Keratinocyte (primary cell): Measurements from ENCODE around the gene SNCAIP. TPM values are rescaled to one million over a fixed set of nuclear protein-coding genes. Genes with fewer than 3 reads are reported as not detected.

Source experiments
- DNase-seq: peaks from one replicate; pipeline ENCODE4 v3.0.0-alpha.2; 2011; ENCODE audit warnings: low read depth, missing footprints, low spot score
- FAIRE-seq: peaks from 2 replicates; lab custom pipeline; 2011; peaks lifted over from hg19 to GRCh38; lab: Jason Lieb, UNC
- H2AFZ ChIP-seq: 2 replicates; pipeline ENCODE4 v1.6.0; 2012; ENCODE audit warnings: low read length, control low read depth, inconsistent platforms; ENCODE audit not compliant: control insufficient read depth
- H3K27ac ChIP-seq: 2 replicates; pipeline ENCODE4 v1.5.1; 2011; ENCODE audit warnings: low read length; ENCODE audit not compliant: control insufficient read depth, insufficient read depth
- H3K27me3 ChIP-seq: 3 replicates; pipeline ENCODE4 v1.6.0; 2011; ENCODE audit warnings: low read length; ENCODE audit not compliant: control insufficient read depth, insufficient read depth; ENCODE audit errors: extremely low read depth
- H3K36me3 ChIP-seq, 2 experiments: 2 replicates in 1 of 2; 3 replicates in 1 of 2; pipeline ENCODE4 v1.5.1; 2011; ENCODE audit warnings: low read length in 2 of 2, mild to moderate bottlenecking in 1 of 2; ENCODE audit not compliant: control insufficient read depth in 2 of 2, insufficient read depth in 2 of 2; ENCODE audit errors: extremely low read depth in 1 of 2
- H3K4me1 ChIP-seq: 3 replicates; pipeline ENCODE4 v1.5.1; 2011; ENCODE audit warnings: low read length; ENCODE audit not compliant: control insufficient read depth, insufficient read depth; ENCODE audit errors: extremely low read depth
- H3K4me2 ChIP-seq: 3 replicates; pipeline ENCODE4 v1.6.0; 2011; ENCODE audit warnings: low read depth, low read length; ENCODE audit not compliant: control insufficient read depth, insufficient read depth; ENCODE audit errors: extremely low read depth
- H3K4me3 ChIP-seq, 3 experiments: fragments of 200-600 bp in 1 of 3; sonication (generic) in 1 of 3; 2 replicates in 2 of 3; 3 replicates in 1 of 3; pipeline ENCODE4 v1.5.1; 2011 to 2016; ENCODE audit warnings: low read length in 3 of 3, mild to moderate bottlenecking in 3 of 3, control low read depth in 2 of 3, inconsistent platforms in 1 of 3, low read depth in 1 of 3, mixed read lengths in 1 of 3, mixed run types in 1 of 3, moderate library complexity in 1 of 3; ENCODE audit not compliant: control insufficient read depth in 2 of 3, insufficient read depth in 2 of 3; ENCODE audit errors: extremely low read depth in 1 of 3
- H3K79me2 ChIP-seq: 2 replicates; pipeline ENCODE4 v1.6.0; 2012; ENCODE audit warnings: low read length; ENCODE audit not compliant: control insufficient read depth, insufficient read depth
- H3K9ac ChIP-seq: 3 replicates; pipeline ENCODE4 v1.6.0; 2011; ENCODE audit warnings: low read length; ENCODE audit not compliant: control insufficient read depth, insufficient read depth; ENCODE audit errors: extremely low read depth
- H3K9me1 ChIP-seq: 3 replicates; pipeline ENCODE4 v1.6.0; 2011; ENCODE audit warnings: low read length; ENCODE audit not compliant: control insufficient read depth, insufficient read depth; ENCODE audit errors: extremely low read depth
- H3K9me3 ChIP-seq: 2 replicates; pipeline ENCODE4 v1.5.1; 2012; ENCODE audit warnings: low read depth, low read length; ENCODE audit not compliant: control insufficient read depth
- H4K20me1 ChIP-seq: 3 replicates; pipeline ENCODE4 v1.6.0; 2011; ENCODE audit warnings: low read length; ENCODE audit not compliant: control insufficient read depth, insufficient read depth; ENCODE audit errors: extremely low read depth
- CTCF ChIP-seq, 3 experiments: IDR thresholded peaks in 1 of 3; conservative IDR thresholded peaks in 1 of 3; optimal IDR thresholded peaks in 1 of 3; 2 replicates in 2 of 3; 3 replicates in 1 of 3; pipeline versions ENCODE3 to v1.5.1; 2011; ENCODE audit warnings: low read length in 3 of 3, mild to moderate bottlenecking in 3 of 3, moderate library complexity in 2 of 3, control low read depth in 1 of 3, inconsistent platforms in 1 of 3; ENCODE audit not compliant: insufficient read depth in 2 of 3; ENCODE audit errors: extremely low read depth in 1 of 3
- EZH2 ChIP-seq: IDR thresholded peaks from one replicate; pipeline ENCODE4 v1.6.1; 2012; ENCODE audit warnings: inconsistent platforms, mild to moderate bottlenecking, low read length, moderate library complexity
- dilution Hi-C: fragments of 300-500 bp; cut with MboI; formaldehyde crosslinking; loops from one replicate; pipeline ENCODE4 v1.7.0; 2020; ENCODE audit warnings: low sequenced_read_pairs; ENCODE audit not compliant: extremely low pct_ligation_motif_present
- polyA plus RNA-seq, 5 experiments: library from polyadenylated mRNA; depleted of rRNA in 3 of 5; stranded (reverse) in 3 of 5; stranded (forward) in 1 of 5; unstranded in 1 of 5; fragments of >200 nt; gene quantifications; 1 replicate in 1 of 5; 2 replicates in 3 of 5; 3 replicates in 1 of 5; pipeline versions ENCODE4 v1.2.1 to v1.2.3, GENCODE V29; 2011 to 2012; ENCODE audit warnings: missing spikeins in 2 of 5, low read depth in 1 of 5, low replicate concordance in 1 of 5

Gene SNCAIP
- polyA plus RNA-seq, 1 donor (not counting 4 experiments of a cell fraction or from before 2014, with no cell fraction given): not detected

GRCh38 chr5:122507581-122507980 is 195.5 kb downstream of the SNCAIP start:
- H3K4me1 ChIP-seq: no peaks in the 10 kb centered on the region
- DNase-seq: no peak
- H3K9me1 ChIP-seq: no peaks in the 10 kb centered on the region
- no peaks in the 10 kb centered on the region for H3K27me3 ChIP-seq
- H3K9me3 ChIP-seq: no peaks in the 10 kb centered on the region
- dilution Hi-C loops: no loop called here
- H3K9ac ChIP-seq: no peak overlapping the region
- no peaks in the 10 kb centered on the region for H3K79me2 ChIP-seq
- no peaks in the 10 kb centered on the region for H4K20me1 ChIP-seq
- no peak for FAIRE-seq
- no peaks in the 10 kb centered on the region for H3K36me3 ChIP-seq
- no peak overlapping the region for H2AFZ ChIP-seq
- TF ChIP-seq CTCF (optimal IDR thresholded peaks at IDR 0.05 in 1 of 3, IDR thresholded peaks at IDR 0.05 in 1 of 3, conservative IDR thresholded peaks at IDR 0.05 in 1 of 3; ENCODE audit: extremely low read depth in 1 of 3, insufficient read depth in 2 of 3, low read length in 3 of 3): no peak
- TF ChIP-seq EZH2: no peak
- H3K27ac ChIP-seq: no peak overlapping the region
- no peak overlapping the region for H3K4me3 ChIP-seq
- no peak overlapping the region for H3K4me2 ChIP-seq

DNA sequence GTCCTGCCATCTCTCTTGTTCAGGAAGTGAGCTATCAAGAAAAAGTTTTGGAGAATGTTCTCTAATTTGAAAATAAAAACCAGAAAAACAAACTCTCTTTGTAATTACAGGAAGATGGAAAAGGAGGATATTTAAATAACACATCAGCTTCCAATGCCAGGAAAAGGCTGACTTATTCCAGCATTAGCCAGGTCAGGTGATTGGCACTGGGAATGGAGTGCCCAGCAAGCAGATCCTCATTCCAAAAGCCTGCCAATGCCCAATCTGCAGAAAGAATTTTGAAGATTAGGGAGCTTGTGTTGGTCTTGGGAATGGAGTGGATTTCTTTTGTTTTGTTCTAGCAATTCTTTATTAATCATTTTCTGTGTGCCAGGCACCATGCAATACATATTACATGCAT is 196.6 kb downstream of the SNCAIP start:
- Histone ChIP-seq H3K36me3 (no peaks in the 10 kb centered on the region), H4K20me1 (no peaks in the 10 kb centered on the region), H3K79me2 (no peaks in the 10 kb centered on the region), H3K4me3 (no peak overlapping the region), H3K9me1 (no peaks in the 10 kb centered on the region), H3K9ac (no peak overlapping the region), H3K27ac (no peak overlapping the region), H3K27me3 (no peaks in the 10 kb centered on the region), H3K4me1 (no peaks in the 10 kb centered on the region), H2AFZ (no peak overlapping the region), H3K9me3 (no peaks in the 10 kb centered on the region), H3K4me2 (no peak overlapping the region)
- DNase-seq (no peak), FAIRE-seq (no peak)
- dilution Hi-C loops: no loop called here
- no peak for TF ChIP-seq CTCF (optimal IDR thresholded peaks at IDR 0.05 in 1 of 3, IDR thresholded peaks at IDR 0.05 in 1 of 3, conservative IDR thresholded peaks at IDR 0.05 in 1 of 3; ENCODE audit: extremely low read depth in 1 of 3, insufficient read depth in 2 of 3, low read length in 3 of 3)
- no peak for TF ChIP-seq EZH2

Other genes starting within 250 kb of the SNCAIP start
- gene LOX, start 234.0 kb upstream of the SNCAIP start, polyA plus RNA-seq: 0.13 to 0.93 TPM (median 0.33 TPM) in 3 replicates
- gene ZNF474, start 182.7 kb upstream of the SNCAIP start, polyA plus RNA-seq: 0.05 to 0.08 TPM in 2 of 3 replicates, not detected in the other